Measurements from ENCODE around the gene KRTCAP3.

Gene KRTCAP3

GRCh38 chr2:27441958-27442919 is at the start of gene KRTCAP3:
Gene KRTCAP3, plus strand, starts transcription at chr2:27442381. Its CDS starts 32 bp downstream, at chr2:27442413.
- no peak for DNase-seq (ENCODE audit: low read depth)
- H3K4me3 ChIP-seq (ENCODE audit: low read depth, low read length), result no peak within 1 kb of the TSS
- TF ChIP-seq CTCF (conservative IDR thresholded peaks at IDR 0.05; ENCODE audit: low read depth, low read length), result peak; percentile 24

- no peak for DNase-seq (ENCODE audit: low read depth)
- H3K4me3 ChIP-seq (ENCODE audit: low read depth, low read length), result no peak overlapping the region
- TF ChIP-seq CTCF (conservative IDR thresholded peaks at IDR 0.05; ENCODE audit: low read depth, low read length), result no peak
These were observed 49.0 kb upstream of the KRTCAP3 start for GRCh38 chr2:27393225-27393624.

- H3K4me3 ChIP-seq (ENCODE audit: low read depth, low read length), result no peak overlapping the region
- TF ChIP-seq CTCF (conservative IDR thresholded peaks at IDR 0.05; ENCODE audit: low read depth, low read length), result no peak
- DNase-seq (ENCODE audit: low read depth), result no peak
These were observed 43.2 kb upstream of the KRTCAP3 start for GRCh38 chr2:27398962-27399361.

- no peak for TF ChIP-seq CTCF (conservative IDR thresholded peaks at IDR 0.05; ENCODE audit: low read depth, low read length)
- H3K4me3 ChIP-seq (ENCODE audit: low read depth, low read length), result no peak overlapping the region
- DNase-seq (ENCODE audit: low read depth), result peak; percentile 66
These were observed 41.6 kb upstream of the KRTCAP3 start for GRCh38 chr2:27400348-27401135.

GRCh38 chr2:27407798-27408491 is 34.2 kb upstream of the KRTCAP3 start:
- DNase-seq (ENCODE audit: low read depth), result peak; percentile 74
- peak; percentile 74 for TF ChIP-seq CTCF (conservative IDR thresholded peaks at IDR 0.05; ENCODE audit: low read depth, low read length)
- peak overlapping the region; percentile 96 for H3K4me3 ChIP-seq (ENCODE audit: low read depth, low read length)

GRCh38 chr2:27408601-27409320 is 33.4 kb upstream of the KRTCAP3 start:
- no peak for TF ChIP-seq CTCF (conservative IDR thresholded peaks at IDR 0.05; ENCODE audit: low read depth, low read length)
- peak overlapping the region; percentile 96 for H3K4me3 ChIP-seq (ENCODE audit: low read depth, low read length)
- DNase-seq (ENCODE audit: low read depth), result no peak
